ENCODE data around the gene LAMA5.

- TF ChIP-seq USF1 (IDR thresholded peaks at IDR 0.05) (no peak), FOXM1 (IDR thresholded peaks at IDR 0.05; ENCODE audit: borderline replicate concordance, low read depth) (no peak), MAX (IDR thresholded peaks at IDR 0.05) (no peak), TAF1 (IDR thresholded peaks at IDR 0.05; ENCODE audit: low read depth) (no peak), ZBTB7A (IDR thresholded peaks at IDR 0.05; ENCODE audit: low read depth) (no peak), RAD21 (IDR thresholded peaks at IDR 0.05; ENCODE audit: low read depth) (no peak), NFIC (IDR thresholded peaks at IDR 0.05) (no peak)
Measured at GRCh38 chr20:62299666-62300236, 67.4 kb downstream of the LAMA5 start.
